NCI-H2227 (cell line): ENCODE measurements around the gene HADHB.

ENCODE experiments used
- DNase-seq: peaks from one replicate; lab custom pipeline; 2025; ENCODE audit not compliant: unreplicated experiment; lab: John Stamatoyannopoulos, UW

HADHB gene

DNA sequence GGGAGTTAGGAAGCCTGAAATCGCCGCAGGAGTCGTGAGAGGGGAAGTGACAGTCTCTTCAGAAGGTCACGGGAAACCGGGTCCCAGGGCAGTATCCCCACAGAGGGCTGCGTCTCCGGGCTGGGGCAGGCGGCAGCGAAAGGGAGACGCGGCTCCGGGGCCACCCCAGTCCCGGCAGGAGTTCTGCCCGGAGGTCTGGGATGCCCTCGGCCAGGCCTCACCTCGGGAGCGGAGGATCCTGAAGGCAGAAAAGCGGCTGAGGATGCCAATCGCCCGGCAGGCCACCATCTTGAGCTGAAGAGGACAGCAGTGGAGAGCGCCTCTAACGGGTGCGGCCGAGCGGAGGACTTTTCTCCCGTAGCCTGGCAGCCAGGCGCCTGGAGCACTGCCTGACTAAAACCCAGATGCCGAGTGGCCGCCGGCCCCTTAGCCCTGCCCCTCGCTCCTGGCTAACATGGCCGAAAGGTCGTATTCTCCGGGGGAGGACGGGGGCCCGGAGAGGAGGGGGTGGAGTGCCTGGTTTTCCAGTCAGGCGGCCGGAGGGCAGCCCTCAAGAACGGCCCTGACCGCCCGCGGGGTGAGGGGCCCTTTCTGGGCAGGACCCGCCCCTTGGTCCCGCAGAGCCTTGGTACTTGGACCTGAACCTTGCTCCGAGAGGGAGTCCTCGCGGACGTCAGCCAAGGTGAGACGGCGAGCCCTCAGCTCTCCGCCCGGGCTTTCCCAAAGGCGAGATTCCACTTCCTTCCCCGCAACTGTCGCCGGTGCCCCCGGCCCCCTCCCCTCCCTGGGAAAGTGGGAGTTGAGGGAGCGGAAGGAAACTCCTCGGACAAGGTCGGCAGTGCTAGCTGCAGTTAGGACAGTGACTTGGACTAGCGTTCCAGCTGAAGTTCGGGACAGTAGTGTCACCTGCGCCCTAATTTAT, at the start of gene HADHB, which contains the start of gene HADHA:
Gene HADHB (plus strand): TSS at position 631 of the 922 bp plus-strand sequence. CDS start 9,316 bp downstream, outside the sequence.
Gene HADHA (minus strand): TSS at position 324 of the 922 bp plus-strand sequence. CDS start 36 bp downstream, at position 288.
- peak; percentile 93 for DNase-seq

DNA sequence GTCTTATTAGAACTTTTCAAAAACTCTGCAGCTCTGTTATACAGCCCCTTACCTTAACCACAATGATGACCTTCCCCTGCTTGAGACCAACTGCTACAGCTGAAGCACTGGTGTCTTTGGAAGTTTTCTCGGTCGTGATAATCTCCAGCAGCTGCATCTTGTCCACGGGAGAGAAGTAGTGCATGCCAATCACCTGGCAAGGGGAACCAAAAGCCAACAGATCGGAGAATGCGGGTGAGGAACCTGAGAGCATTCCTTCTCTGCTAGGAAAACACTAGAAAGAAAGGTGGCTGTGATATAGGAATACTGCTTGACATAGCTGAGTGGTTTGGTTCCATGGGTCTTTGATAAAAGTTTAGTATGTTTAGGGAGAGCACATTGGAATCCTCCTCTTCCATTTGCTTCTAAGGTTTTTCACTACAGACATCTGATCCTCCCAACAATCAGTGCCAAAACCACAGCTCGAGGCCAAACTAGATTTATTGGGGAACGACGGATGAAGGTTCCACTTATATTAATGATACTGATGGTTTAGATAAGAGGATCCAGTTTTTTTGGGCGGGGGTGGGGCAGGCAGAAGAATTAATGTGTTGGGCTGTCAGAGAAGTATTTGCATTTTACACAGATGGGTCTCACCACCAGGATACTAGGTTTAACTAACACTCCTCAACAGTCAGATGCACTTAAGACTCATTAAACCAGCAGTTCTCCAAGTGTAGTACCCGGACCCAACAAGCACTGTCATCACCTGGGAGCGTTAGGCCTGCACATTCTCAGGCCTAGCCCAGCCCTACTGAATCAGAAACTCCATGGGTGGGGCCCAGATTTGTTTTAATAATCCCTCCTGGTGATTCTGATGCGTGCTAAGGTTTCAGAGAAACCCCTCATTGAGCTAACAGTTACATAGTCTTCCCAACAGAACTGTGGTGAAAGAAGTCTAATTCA, 49.4 kb upstream of the HADHB start:
- DNase-seq: no peak

DNA sequence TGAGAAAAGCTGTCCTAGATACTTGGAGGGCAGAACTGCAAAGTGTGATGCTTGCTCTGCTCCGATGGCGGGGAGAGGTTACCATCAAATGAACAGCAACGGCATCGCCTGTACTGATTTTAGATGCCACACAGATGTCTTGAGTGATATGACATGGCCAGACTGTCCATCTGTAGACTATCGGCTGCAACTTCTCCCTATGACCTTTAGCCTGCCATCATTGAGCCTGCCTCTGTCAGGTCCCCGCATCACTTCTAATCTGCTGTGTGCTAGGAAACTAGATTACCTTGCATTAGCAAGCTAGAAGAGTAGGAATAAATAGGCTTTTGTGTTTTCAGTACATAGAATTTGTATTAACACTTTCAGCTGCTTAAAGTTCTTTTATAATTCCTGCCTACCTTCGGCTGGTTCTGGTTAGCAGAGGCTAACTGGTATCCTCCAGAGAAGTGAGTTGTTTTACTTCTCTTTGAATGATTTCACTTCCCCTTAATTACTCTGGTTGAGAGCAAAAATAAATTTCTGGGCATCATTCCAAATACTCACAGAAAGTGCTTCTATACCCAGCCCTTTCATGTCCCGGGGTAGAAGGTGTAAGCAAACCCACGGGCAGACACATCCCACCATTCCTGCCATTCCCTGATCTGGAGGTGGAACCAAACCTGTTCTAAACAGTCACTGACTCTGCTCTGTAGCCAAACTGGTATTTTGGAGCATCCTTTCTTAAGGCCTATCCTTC, 47.9 kb upstream of the HADHB start:
- DNase-seq: no peak

DNA sequence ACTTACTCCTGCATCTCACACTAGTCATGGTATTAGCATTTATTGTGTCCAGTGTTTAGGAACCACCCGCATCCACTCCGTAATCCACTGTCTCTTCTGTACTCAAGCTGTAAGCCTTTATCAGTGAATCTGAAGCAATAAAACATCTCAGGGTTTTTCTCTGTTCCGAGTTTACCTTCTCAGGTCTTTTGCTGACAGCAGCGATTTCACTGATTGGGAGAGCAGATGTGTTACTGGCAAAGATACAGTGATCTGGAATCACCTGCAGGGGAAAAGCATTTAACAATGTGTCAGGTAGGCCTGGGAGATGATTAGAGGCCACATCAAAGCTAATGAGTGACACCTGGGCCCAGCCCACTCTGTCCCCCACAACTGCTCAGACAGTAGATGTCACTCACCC, 47.2 kb upstream of the HADHB start:
- DNase-seq: no peak

DNA sequence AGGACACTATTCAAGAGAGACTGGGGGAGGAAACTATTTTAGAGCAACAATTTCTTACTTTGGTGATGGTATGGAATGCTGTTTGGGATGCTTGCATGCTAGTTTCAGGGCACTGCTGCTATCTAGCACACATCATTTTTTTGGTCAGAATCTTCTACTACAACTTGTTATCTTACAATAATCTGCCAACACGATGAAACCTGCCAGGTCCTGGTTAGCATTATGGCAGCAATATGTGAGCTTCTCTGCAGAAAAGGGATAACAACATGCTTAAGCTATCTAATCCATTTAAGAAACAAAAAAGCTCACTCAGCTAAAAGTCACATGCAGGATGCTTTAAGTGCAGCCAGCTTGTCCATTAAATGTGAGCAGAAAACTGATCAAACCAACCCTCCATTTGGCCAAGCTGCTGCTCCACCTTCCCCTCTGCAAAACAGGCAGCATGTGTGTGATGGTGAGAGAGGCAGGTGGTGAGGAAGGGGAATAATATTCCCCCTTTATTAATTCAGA, 41.7 kb upstream of the HADHB start:
- DNase-seq: no peak

DNA sequence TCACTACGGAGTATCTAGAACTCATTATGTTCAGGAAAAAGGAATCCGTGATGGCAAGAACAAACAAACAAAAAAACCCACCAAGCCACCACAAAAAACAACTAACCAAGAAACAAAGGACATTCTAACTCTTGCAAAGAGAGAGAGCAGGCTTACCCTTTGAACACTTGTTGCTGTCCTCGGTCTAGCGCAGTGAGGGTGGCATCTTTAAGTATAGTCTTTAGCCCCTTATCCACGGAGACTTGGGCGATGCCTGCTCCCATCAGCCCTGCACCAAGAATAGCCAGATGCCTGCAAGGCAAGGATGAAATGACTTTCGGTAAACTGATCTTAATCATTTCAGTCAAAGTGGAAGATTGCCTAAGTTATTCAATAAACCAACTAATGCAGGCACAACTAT, 40.8 kb upstream of the HADHB start:
- DNase-seq: no peak

DNA sequence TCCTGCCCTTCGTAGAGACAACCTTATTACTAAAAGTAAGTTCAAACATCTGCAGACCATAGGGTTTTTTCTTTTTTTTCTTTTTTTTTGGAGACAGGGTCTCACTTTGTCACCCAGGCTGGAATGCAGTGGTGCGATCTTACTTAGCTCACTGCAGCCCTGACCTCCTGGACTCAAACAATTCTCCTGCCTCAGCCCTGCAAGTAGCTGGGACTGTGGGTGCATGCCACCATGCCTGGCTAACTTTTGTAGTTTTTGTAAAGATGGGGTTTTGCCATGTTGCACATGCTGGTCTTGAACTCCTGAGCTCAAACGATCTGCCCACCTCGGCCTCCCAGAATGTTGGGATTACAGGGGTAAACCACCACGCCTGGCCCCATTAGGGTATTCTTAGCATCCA, 32.7 kb upstream of the HADHB start:
- DNase-seq: no peak

DNA sequence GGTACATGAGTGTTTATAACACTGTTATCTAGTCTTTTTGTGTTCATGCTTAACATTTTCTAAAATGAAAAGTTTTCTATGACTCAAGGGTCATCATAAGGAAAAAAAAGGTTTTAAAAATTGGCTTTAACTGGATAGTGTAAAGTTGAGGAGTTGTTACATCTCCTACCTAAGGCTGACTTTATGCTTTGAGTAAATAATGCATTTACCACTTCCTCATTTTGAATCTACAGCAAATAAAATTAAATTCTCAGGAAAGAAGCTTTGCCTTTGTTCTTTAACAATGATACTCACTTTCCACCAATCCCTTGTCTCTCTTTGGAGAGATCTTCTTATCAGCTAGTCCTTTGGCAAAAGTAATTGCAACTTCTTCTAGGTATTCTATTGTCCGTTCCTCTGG, 30.0 kb upstream of the HADHB start:
- DNase-seq: no peak

DNA sequence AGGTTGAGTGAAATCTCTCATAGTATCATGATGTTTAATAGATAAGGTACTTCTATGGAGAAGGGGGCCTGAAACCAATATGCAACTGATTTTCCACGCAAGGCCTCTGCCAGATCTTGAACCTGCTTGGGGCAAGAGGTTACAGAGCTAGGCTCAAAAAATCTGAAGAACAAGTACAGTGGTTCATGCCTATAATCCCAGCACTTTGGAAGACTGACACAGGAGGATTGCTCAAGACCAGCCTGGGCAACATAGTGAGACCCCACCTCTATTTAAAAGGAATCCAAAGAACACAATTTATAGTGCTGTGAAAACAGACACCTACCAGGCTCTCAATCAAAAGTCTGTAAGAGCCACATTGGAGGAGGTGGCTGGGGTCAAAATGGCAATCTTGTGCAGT, 28.9 kb upstream of the HADHB start:
- no peak for DNase-seq

DNA sequence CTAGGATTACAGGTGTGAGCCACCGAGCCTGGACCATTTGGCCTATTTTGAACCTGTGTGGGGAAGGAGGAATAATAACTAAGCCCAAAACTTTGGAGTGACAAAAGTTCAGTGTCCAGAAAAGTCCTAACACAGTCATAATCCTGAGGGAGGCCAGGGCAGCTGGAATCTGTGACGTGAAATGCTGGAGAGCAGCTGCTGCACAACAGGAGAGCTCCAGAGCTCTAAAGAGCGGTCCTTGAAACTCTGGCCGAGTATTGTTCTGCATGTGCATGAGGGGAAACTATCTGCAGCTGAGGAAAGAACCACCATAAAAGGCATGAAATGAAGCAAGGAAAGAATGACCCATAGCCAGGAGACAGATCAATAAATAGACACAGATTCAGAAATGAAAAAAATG, 28.2 kb upstream of the HADHB start:
- no peak for DNase-seq

DNA sequence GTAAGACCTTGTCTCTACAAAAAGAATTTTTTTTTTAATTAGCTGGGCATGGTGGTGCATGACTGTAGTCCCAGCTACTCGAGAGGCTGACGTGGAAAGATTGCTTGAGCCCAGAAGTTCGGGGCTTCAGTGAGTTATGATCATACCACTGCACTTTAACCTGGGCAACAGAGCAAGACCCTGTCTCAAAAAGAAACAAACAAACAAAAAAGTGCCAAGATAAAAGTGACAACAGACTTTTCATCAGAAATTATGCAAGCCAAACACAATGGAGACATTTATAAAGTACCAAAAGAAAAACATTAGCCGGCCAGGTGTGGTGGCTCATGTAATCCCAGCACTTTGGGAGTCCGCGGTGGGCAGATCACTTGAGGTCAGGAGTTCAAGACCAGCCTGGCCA, 27.0 kb upstream of the HADHB start:
- DNase-seq: no peak

DNA sequence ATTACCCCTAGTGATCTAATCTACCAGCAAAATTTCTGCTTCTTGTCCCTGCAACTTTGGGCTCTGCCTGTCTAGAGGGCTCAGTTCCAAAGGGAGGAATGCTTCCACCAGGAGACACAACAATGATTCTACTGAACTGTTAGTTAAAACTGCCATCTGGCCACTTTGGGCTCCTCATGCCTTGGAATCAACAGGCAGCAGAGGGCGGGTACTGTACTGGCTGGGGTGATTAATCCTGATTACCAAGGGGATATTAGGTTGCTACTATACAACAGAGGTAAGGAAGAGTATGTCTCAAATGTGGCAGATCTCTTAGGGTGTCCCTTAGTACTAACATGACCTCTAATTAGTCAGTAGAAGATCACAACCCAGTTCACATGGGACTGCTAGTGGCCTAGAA, 21.7 kb upstream of the HADHB start:
- no peak for DNase-seq

DNA sequence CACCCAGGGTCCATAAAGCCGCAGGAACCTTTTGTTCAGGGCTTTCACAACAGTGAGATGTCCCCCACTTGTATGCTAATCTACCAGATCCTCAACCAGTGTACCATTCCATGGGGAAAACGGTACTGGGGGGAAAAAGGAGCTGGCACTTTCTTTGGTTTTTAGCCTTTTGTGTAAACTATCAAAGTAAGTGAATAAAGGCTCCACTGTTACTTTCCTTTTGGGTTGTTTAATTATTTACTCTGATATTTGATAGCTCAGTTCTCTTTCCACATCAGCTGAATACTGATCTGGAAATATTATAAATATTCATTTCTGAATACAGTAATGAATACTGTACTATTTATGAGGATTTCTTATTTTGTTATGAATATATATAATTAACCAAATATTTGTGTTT, 20.6 kb upstream of the HADHB start:
- DNase-seq: no peak

DNA sequence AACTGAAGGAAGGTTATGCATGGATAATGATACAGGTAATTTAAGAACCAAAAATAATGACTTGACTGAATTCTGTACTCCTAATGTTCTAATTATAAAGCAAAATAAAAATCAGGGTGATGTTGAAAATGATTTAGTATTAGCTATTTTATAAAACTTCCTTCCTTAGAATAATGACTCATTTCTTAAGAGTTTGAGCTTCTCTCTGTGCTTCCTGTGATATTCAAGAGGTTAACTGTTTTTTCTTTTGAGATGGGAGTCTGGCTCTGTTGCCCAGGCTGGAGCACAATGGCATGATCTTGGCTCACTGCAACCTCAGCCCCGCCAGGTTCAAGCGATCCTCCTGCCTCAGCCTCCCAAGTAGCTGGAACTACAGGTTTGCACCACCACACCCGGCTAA, 15.1 kb upstream of the HADHB start:
- no peak for DNase-seq

DNA sequence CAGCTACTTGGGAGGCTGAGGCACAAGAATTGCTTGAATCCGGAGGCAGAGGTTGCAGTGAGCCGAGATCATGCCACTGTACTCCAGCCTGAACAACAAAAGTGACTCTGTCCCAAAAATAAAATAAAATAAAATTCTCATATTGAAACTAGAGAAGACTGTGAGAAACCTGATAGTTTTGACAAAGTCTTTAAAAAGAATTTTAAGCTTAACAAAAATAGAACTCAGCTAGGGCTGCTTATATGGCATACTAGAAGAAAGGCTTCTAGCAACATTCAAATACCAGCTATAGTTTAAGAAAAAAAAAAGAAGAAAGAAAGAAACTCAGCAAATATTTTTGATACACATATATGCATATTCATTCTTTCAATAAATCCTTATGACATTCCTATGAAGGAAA, 13.9 kb upstream of the HADHB start:
- no peak for DNase-seq

DNA sequence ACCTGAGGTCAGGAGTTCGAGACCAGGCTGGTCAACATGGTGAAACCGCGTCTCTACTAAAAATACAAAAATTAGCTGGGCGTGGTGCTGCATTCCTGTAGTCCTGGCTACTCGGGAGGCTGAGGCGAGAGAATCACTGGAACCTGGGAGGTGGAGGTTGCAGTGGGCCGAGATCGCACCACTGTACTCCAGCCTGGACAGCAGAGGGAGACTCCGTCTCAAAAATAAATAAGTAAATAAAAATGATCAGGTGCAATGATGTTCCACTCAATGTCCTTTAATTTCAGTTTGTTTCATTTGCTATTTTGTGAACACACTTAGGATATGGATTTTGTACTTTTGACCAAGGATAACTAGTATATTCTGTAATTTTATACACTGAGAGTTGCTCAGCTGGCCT, 9.7 kb upstream of the HADHB start:
- DNase-seq: no peak

DNA sequence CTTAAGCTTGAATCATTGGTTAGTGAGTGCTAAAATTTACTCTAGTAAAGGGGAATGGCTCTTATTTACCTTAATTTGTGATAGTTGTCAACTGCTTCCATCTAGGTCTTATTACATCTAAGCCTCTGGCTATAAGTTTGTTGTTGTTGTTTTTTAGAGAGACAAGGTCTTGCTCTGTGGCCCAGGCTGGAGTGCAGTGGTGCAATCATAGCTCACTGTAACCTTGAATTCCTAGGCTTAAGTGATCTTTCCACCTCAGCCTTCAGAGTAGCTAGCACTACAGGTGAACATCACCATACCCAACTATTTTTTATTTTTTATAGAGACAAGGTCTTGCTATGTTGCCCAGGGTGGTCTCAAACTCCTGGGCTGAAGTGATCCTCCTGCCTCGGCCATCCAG, 6.9 kb upstream of the HADHB start:
- DNase-seq: no peak

DNA sequence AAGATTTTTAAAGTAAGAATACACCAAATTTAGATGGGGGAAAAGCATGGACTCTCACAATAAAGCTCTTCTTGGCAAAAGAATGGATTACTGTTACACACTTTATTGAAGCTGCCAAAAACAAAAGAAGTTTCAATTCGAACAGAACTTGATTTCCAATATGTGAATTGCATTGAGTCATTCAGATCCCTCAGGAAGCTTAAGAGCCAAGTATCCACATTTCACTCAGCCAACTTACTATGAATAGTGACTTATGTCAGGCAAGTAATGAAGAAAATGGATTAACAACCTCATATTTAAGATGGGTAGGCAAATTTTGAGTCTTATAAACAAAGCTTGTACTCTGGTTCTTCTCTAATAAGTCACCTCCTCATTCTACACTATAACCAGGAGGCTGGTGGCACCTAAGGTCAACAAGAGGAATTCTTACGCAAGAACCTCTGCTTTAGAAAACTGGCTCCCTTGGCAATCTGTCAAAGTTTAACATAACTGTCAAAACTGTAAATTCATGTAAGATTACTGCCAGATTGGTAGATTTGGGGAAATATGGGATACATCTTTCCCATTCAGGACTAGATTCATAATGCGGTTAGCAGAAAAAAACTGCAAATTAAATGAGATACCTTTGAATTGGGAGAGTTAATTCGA, 6.3 kb upstream of the HADHB start:
- no peak for DNase-seq

DNA sequence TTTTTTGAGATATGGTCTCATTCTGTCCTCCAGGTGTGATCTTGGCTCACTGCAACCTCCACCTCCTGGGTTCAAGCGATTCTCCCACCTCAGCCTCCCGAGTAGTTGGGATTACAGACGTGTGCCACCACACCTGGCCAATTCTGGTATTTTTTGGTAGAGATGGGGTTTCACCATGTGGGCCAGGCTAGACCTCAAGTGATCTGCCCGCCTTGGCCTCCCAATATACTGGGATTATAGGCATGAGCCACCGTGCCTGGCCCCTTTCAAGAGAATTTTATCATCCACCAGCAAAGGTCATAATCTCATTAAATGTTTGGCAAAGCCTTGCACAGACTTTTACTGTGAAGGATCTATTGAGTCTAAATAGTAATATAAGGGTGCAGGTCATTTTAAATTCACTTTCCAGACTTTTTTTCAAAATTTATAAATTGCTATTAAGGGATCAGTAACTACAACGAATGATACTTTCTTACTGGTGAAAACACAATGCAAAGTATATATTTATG, 2.8 kb upstream of the HADHB start:
- no peak for DNase-seq
